Effector CD4-positive, alpha-beta T cell (primary cell): ENCODE measurements around the gene ST8SIA6.
"Not testable (repeated sequence)": the region's sequence is repeated elsewhere in the genome, so short reads cannot be mapped to it uniquely, and the experiment has no call there.

Experiments used
- DNase-seq: peaks from one replicate; pipeline ENCODE4 v3.0.0-alpha.2; 2020

Gene ST8SIA6

DNA sequence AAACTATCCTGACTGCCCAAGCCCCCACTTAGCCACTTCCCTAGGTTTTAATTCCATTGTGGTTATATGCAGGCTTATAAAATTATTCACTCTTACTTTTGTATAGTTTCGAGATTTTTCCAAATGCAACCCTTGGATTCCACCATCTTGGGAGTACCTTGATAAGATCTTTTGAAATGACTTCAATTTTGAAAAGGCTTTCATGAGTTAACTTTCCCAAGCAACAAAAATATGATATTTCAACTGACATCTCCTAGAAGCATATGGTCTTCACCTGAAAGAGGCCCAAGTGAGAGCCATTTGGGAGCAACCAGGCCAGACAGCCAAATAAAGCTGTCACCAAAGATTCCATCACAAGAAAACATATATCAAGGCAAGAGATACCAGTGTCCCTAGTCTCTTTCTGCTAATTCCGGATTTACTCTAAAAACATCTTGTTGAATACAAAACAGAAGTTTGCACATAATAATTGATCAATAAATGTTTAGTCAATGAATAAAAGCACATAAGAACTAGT is 1.7 kb upstream of the ST8SIA6 start:
- no peak for DNase-seq

DNA sequence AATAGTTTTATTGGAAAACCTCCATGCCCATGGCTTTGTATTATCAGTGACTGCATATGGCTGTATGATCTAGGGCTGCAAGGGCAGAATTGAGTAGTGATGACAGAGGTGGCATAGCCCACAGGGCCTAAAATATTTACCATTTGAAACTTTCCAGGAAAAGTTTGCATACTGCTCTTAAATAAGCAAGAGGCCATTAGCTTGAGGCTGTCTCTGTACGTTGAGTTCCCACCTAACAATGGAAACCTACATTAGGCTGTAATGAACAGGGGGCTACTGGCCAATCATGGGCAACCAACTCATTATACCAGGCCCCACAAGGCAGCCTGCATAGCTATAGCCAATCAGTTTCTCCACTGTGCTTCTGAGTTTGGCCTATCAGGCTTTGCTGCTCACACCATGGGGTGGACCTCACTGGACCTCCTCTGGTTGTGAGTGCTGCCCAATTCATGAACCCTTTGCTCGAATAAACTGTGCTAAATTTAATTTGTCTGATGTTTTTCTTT is 673 bp upstream of the ST8SIA6 start:
- no peak for DNase-seq

DNA sequence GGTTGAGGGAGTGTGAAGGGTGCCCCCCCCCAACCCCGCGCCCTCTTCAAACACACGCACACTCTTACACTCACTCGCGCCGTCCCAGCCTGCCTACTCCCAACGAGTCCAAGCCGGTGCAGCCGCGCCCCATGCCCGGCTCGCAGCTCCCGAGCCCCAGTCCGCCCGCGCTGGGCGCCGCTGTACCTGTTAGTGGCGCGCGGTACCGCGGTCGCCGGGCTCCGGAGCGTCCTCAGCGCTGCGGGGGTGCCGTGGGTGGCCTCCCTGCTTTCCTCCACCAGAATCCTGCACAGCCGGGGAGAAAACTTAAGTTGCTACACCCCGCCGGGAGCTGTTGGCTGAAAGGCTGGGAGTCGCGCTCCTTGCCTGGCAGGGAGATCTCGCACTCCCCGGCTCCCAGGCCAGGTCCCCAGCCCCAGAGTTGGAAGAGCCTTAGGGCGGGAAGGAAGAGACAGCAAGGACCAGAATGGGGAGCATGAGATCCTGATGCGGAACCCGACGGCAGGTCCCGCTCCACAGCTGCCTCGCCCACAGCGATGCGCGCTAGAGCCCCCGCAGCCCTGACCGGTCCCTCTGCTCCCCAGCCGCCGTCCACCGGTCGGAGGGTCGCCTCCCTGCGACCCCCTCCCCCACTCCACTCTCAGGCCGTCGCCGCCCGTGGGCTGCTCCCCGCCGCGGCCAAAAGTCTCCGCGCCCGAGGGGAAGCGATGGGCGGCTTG is 863 bp downstream of the ST8SIA6 start:
- DNase-seq: peak; percentile 13

- no peak for DNase-seq
Observed at GRCh38 chr10:17453035-17453372, 1.4 kb downstream of the ST8SIA6 start.

- no peak for DNase-seq
Observed at GRCh38 chr10:17452060-17452841, 2.1 kb downstream of the ST8SIA6 start.

- no peak for DNase-seq
Observed at GRCh38 chr10:17450024-17450423, 4.4 kb downstream of the ST8SIA6 start.

- DNase-seq: no peak
Observed at GRCh38 chr10:17445400-17445998, 8.9 kb downstream of the ST8SIA6 start.

- no peak for DNase-seq
Observed at GRCh38 chr10:17444388-17444714, 10.0 kb downstream of the ST8SIA6 start.

DNA sequence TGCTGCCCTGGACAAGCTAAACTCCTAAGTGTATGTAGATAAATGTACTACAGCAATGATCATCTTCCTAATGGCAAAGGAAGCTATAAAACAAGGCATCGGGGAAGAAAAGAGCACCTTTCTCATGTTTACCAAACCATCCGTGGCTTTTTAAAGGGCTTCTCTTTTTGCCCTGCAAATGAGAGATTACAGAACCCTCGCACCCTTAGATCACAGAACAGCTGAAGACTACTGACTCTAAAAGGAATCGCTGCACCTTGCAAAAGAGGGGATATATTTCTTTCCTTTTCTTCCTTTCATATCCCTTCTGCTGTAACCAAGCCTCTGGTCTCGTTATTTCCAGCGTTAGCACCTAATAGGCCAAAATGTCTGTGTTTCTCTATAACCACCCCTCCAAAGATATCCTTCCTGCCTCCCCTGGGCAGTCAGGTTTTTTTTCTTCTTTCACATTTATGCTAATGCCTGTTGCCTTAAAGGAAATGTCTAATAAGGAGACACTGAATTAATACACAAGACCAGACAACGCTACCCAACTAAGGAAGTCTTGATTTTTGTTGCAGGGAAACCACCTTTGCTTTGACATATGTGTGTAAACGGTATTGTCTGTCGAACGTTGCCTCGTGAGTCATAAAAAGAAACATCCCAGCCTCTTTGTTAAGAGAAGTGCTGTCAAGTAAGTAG is 10.5 kb downstream of the ST8SIA6 start:
- DNase-seq: no peak

DNA sequence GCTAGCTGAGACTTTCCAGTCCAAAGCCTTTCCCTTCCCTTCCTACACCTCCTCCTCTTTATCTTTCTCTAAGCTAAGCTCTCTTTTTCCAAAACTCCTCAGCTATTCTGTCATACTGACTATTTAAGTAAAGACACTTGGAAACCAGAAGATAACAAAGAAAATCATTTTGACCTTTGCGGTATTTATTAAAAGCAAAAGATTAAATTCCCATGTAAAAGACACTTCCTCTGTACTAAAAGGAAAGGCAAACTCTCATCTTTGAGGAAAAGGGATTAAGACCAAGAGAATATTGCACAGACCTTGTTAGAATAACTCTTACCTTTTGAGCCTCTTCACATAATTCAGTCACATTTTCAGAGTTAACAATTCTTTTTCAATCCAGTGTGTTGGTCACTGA is 15.8 kb downstream of the ST8SIA6 start:
- DNase-seq: no peak

DNA sequence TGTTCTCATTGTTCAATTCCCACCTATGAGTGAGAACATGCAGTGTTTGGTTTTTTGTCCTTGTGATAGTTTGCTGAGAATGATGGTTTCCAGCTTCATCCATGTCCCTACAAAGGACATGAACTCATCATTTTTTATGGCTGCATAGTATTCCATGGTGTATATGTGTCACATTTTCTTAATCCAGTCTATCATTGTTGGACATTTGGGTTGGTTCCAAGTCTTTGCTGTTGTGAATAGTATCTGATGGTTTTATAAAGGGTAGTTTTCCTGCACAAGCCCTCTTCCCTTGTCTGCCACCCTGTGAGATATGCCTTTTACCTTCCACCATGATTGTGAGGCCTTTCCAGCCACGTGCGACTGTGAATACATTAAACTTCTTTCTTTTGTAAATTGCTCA is 17.8 kb downstream of the ST8SIA6 start:
- not testable (repeated sequence) for DNase-seq

- DNase-seq: no peak
Observed at GRCh38 chr10:17435953-17436352, 18.4 kb downstream of the ST8SIA6 start.

- DNase-seq: no peak
Observed at GRCh38 chr10:17435187-17435586, 19.2 kb downstream of the ST8SIA6 start.

GRCh38 chr10:17432723-17433122 is 21.7 kb downstream of the ST8SIA6 start:
- no peak for DNase-seq

- no peak for DNase-seq
Observed at GRCh38 chr10:17431871-17432311, 22.5 kb downstream of the ST8SIA6 start.

DNA sequence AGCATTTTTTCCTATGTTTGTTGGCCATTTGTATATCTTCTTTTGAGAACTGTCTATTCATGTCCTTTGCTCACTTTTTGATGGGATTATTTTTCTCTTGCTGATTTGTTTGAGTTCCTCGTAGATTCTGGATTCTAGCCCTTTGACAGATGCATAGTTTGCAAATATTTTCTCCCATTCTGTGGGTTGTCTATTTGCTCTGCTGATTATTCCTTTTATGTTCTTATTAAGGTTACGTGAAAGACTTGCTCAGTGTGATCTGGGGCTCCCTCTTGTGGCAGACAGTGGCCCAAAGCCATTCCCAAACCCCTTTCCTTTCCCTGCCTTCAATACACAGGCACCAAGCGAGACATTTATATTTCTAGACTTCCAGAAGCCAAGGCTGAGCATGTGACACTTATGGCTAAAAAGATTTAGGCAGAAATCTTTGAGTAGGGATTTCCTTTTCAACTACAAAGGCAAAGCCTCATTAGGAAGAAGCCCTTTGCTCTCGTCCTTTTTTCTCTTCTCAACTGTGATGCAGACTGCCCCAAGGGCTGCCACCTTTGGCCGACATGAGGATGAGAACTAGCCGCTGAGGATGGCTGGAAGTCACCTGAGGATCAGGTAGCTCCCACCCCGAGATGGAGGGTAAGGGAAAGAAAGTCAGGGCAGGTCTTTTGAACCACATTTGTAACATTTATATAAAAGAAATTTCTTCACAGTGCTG is 23.6 kb downstream of the ST8SIA6 start:
- peak; percentile 59 for DNase-seq

GRCh38 chr10:17429490-17429889 is 24.9 kb downstream of the ST8SIA6 start:
- no peak for DNase-seq

DNA sequence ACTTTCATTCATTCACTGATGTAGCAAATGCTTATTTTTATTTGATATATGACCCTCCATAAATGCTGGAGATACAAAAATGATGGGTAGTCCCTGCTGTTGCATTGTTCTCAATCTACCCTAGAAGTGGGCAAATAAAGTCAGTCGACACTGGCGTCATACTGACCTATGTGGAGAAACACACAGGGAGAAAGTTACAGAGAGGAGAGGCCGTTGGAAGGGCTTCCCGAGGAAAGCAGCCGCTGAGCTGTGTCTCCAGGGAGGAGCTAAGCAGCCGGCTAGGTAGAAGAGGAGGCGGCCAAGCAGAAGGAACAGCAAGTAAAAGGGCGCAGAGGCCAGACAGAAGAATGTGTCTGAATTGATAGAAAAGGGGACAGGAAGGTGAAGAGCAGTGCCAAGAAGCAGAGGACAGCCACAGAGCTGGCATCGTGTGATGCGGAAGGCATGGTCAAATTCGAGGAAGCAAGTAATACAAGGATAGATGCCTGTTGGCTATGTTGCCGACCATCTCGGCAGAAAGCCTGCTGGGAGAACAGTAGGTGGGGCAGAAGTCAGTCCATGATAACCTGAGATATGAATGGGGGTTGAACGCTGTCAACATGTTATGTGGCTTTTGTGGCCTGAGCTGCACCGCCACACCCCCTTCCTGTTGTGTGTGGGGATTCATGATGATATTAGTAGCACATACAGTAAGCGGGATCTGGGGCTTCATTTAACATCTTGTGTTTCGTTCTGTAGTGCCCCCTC is 25.9 kb downstream of the ST8SIA6 start:
- peak; percentile 60 for DNase-seq

GRCh38 chr10:17427666-17428350 is 26.6 kb downstream of the ST8SIA6 start:
- DNase-seq: no peak

DNA sequence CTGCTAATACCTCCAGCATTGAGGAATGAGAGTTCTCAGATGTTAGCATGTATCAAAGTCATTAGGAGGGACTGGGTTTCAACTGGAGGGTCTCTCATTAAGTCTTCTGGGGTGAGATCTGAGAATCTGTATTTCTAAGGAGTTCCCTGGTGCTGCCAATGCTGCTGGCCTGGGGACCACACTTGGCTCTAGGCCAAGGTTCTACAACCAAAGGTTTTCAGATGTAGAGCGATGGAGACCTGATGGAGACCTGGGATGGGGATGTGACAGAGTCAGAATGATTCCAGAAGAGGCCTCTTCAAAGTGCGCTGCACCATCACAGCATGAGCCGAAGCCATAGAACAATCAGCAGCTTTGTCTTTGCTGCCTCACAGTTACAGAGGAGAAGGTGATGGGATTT is 27.2 kb downstream of the ST8SIA6 start:
- no peak for DNase-seq

- DNase-seq: no peak
Observed at GRCh38 chr10:17426263-17426750, 28.1 kb downstream of the ST8SIA6 start.
